NCI-H526 (cell line): ENCODE data around the gene TRAPPC2L.

Experiments used
- DNase-seq, 2 experiments: peaks; one replicate each; lab custom pipeline; 2025; lab: John Stamatoyannopoulos, UW

TRAPPC2L gene

GRCh38 chr16:88910284-88911135 lies 53.6 kb downstream of the TRAPPC2L start:
- DNase-seq = no peak

GRCh38 chr16:88911136-88911945 lies 54.4 kb downstream of the TRAPPC2L start:
- no peak for DNase-seq

- DNase-seq = no peak
Measured at GRCh38 chr16:88911946-88912310, 55.0 kb downstream of the TRAPPC2L start.
